Measurements from ENCODE around the gene CDT1. TPM values are rescaled to one million over a fixed set of nuclear protein-coding genes. Genes with fewer than 3 reads are reported as not detected.
A peak's percentile ranks its signal among the peaks of the same experiment; 100 is the strongest.

CDT1 gene
- total RNA-seq, 1 experiment from 2014 or later: 74.1 TPM

DNA sequence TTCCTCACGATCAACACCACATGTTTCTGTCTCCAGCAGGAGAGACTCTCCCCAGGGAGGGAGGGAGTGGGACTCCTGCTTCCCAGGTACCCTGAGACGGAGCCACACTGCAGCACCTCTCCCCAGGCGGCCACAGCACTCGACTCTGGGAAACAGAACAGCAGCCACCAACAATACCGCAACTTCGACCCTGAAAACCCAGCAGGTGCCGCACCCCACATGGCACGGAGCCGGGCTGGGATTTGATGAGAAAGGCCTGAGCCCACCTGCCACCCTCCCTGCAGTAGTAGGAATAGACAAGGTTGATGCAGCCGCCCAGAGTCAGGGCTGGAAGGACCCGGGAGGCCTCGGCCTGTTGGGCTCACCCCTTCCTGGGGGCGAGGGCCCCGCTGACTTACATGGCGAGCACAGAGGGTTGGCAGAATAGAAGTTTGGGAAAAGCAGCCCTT lies 38.7 kb downstream of the CDT1 start:
- Histone ChIP-seq H3K79me1 (ENCODE audit: insufficient read depth, low read depth, low read length, poor library complexity, severe bottlenecking) (no peaks in the 10 kb centered on the region), H3K79me2 (ENCODE audit: insufficient read depth, low read length) (no peaks in the 10 kb centered on the region), H2BK12ac (ENCODE audit: insufficient read length, low read depth, low read length) (no peak overlapping the region), H4K8ac (replicated peaks; ENCODE audit: insufficient read length, low read depth, low read length) (no peak overlapping the region), H3K27ac (ENCODE audit: insufficient read length, low read depth, low read length) (no peak overlapping the region), H4K5ac (ENCODE audit: insufficient read length, low read depth, low read length) (no peak overlapping the region), H3K9me3 (ENCODE audit: control insufficient read depth, low read depth, low read length) (no peaks in the 10 kb centered on the region), H3K56ac (ENCODE audit: insufficient read length, low read depth, low read length) (no peak overlapping the region), H2BK15ac (ENCODE audit: low read depth, low read length) (no peak overlapping the region), H2AFZ (ENCODE audit: low read length) (no peak overlapping the region), H3K4me1 (ENCODE audit: insufficient read depth, low read length) (no peaks in the 10 kb centered on the region), H4K91ac (ENCODE audit: insufficient read length, low read depth, low read length) (no peak overlapping the region), H2BK20ac (ENCODE audit: low read depth, low read length, poor library complexity, severe bottlenecking) (no peak overlapping the region), H2BK5ac (ENCODE audit: insufficient read length, low read length) (no peak overlapping the region), H3K4me2 (ENCODE audit: insufficient read depth, insufficient read length, low read length) (no peak overlapping the region), H2AK5ac (ENCODE audit: insufficient read length, low read length) (no peak overlapping the region), H3K23ac (ENCODE audit: insufficient read length, low read depth, low read length) (no peak overlapping the region), H3K23me2 (ENCODE audit: insufficient read length, low read depth, low read length, poor library complexity, severe bottlenecking) (no peaks in the 10 kb centered on the region), H2BK120ac (ENCODE audit: low read depth, low read length, poor library complexity, severe bottlenecking) (no peak overlapping the region), H3K18ac (ENCODE audit: insufficient read length, low read depth, low read length) (no peak overlapping the region), H3K14ac (ENCODE audit: insufficient read depth, low read length) (no peak overlapping the region), H3K4ac (ENCODE audit: low read depth, low read length) (no peak overlapping the region), H3K27me3 (ENCODE audit: insufficient read depth, low read length) (no peaks in the 10 kb centered on the region), H3T11ph (ENCODE audit: low read length) (no peak overlapping the region), H4K20me1 (ENCODE audit: control insufficient read depth, insufficient read depth, insufficient read length) (no peaks in the 10 kb centered on the region), H3K9ac (ENCODE audit: extremely low read depth, insufficient read length, low read length) (no peak overlapping the region)
- no peaks in the 10 kb centered on the region for H3K4me1 Mint-ChIP-seq
- no peaks in the 10 kb centered on the region for H3K27me3 Mint-ChIP-seq (ENCODE audit: low read depth)
- TF ChIP-seq, protein P1, sequence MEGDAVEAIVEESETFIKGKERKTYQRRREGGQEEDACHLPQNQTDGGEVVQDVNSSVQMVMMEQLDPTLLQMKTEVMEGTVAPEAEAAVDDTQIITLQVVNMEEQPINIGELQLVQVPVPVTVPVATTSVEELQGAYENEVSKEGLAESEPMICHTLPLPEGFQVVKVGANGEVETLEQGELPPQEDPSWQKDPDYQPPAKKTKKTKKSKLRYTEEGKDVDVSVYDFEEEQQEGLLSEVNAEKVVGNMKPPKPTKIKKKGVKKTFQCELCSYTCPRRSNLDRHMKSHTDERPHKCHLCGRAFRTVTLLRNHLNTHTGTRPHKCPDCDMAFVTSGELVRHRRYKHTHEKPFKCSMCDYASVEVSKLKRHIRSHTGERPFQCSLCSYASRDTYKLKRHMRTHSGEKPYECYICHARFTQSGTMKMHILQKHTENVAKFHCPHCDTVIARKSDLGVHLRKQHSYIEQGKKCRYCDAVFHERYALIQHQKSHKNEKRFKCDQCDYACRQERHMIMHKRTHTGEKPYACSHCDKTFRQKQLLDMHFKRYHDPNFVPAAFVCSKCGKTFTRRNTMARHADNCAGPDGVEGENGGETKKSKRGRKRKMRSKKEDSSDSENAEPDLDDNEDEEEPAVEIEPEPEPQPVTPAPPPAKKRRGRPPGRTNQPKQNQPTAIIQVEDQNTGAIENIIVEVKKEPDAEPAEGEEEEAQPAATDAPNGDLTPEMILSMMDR (conservative IDR thresholded peaks at IDR 0.05): no peak
- no peak for DNase-seq
- peaks cover 4 to 11% (median 9%) of the 10 kb centered on the region in 3 experiments; a peak in 6 of 7 replicates for H3K36me3 Mint-ChIP-seq (ENCODE audit: insufficient read depth in 1 of 3, low read depth in 3 of 3)
- H3K27ac Mint-ChIP-seq: peak overlapping the region in 1 of 3 experiments; percentile 82; a peak in 3 of 7 replicates
- no peak overlapping the region for H3K4me3 Mint-ChIP-seq
- WGBS (ENCODE audit: extremely low coverage, insufficient read length, low lambda C conversion rate): no CpG with 5 or more reads among the region's 15 CpGs
- H3K9me3 Mint-ChIP-seq: no peaks in the 10 kb centered on the region

Measured in H9 (cell line).